H1 (cell line): ENCODE data around the gene PES1. TPM values are rescaled to one million over a fixed set of nuclear protein-coding genes. Genes with fewer than 3 reads are reported as not detected.
"Not testable (repeated sequence)": the region's sequence is repeated elsewhere in the genome, so short reads cannot be mapped to it uniquely, and the experiment has no call there.

Experiments used
- CTCF ChIA-PET: fragments of 300-600 bp; sonication (Branson Sonifier 250); formaldehyde crosslinking; loops from one replicate; lab custom pipeline; 2021; ENCODE audit not compliant: partially characterized antibody; lab: Charles Lee
- POLR2A ChIA-PET: fragments of 300-600 bp; sonication (Branson Sonifier 250); formaldehyde crosslinking; loops from one replicate; lab custom pipeline; 2021; ENCODE audit warnings: inconsistent platforms; ENCODE audit not compliant: partially characterized antibody; lab: Charles Lee
- DNase-seq, 2 experiments: peaks; one replicate each; pipeline versions ENCODE4 v3.0.0 to v3.0.0-alpha.2; 2010 to 2022; ENCODE audit warnings: low spot score in 2 of 2, low read depth in 1 of 2, mixed read lengths in 1 of 2
- FAIRE-seq: peaks from 2 replicates; lab custom pipeline; 2011; peaks lifted over from hg19 to GRCh38; lab: Jason Lieb, UNC
- H2AFZ ChIP-seq: 2 replicates; pipeline ENCODE4 v1.8.1; 2012; ENCODE audit warnings: low read length, inconsistent platforms
- H2AK5ac ChIP-seq: 2 replicates; pipeline ENCODE4 v1.6.1; 2013; ENCODE audit warnings: low read depth, low read length
- H2BK120ac ChIP-seq: replicated peaks from 2 replicates; pipeline ENCODE3; 2013; ENCODE audit warnings: low read depth, low read length, inconsistent platforms
- H2BK12ac ChIP-seq: 2 replicates; pipeline ENCODE4 v1.6.1; 2013; ENCODE audit warnings: low read depth, low read length
- H2BK15ac ChIP-seq: 2 replicates; pipeline ENCODE4 v1.6.1; 2013; ENCODE audit warnings: low read length
- H2BK20ac ChIP-seq: 2 replicates; pipeline ENCODE4 v1.6.1; 2013; ENCODE audit warnings: low read length
- H2BK5ac ChIP-seq: 2 replicates; pipeline ENCODE4 v1.6.1; 2013; ENCODE audit warnings: low read depth, low read length
- H3K14ac ChIP-seq: 2 replicates; pipeline ENCODE4 v1.6.1; 2013; ENCODE audit warnings: inconsistent platforms; ENCODE audit not compliant: insufficient read length
- H3K18ac ChIP-seq: 2 replicates; pipeline ENCODE4 v1.6.1; 2013; ENCODE audit warnings: low read length; ENCODE audit errors: extremely low read depth
- H3K23ac ChIP-seq: 2 replicates; pipeline ENCODE4 v1.6.1; 2013; ENCODE audit warnings: inconsistent platforms; ENCODE audit not compliant: insufficient read length
- H3K23me2 ChIP-seq: 2 replicates; pipeline ENCODE4 v1.6.1; 2013; ENCODE audit warnings: low read depth, low read length
- H3K27ac ChIP-seq: 2 replicates; pipeline ENCODE4 v1.6.1; 2011; ENCODE audit warnings: low read depth, low read length, inconsistent platforms
- H3K27me3 ChIP-seq, 4 experiments: replicated peaks in 1 of 4; 1 replicate in 1 of 4; 2 replicates in 3 of 4; pipeline versions ENCODE4 v1.6.1 to v1.8.1; 2011 to 2013; ENCODE audit warnings: low read length in 3 of 4, mild to moderate bottlenecking in 3 of 4, inconsistent platforms in 2 of 4, mixed read lengths in 2 of 4, moderate library complexity in 1 of 4; ENCODE audit not compliant: control insufficient read depth in 3 of 4, insufficient read depth in 3 of 4; ENCODE audit errors: extremely low read depth in 1 of 4
- H3K36me3 ChIP-seq, 4 experiments: 2 replicates each; pipeline versions ENCODE4 v1.6.1 to v1.8.1; 2011 to 2013; ENCODE audit warnings: mild to moderate bottlenecking in 4 of 4, low read length in 3 of 4, moderate library complexity in 2 of 4, control low read depth in 1 of 4, inconsistent platforms in 1 of 4; ENCODE audit not compliant: insufficient read depth in 4 of 4, control insufficient read depth in 2 of 4
- H3K4ac ChIP-seq: replicated peaks from 2 replicates; pipeline ENCODE3; 2013; ENCODE audit warnings: low read length, low read depth, mixed read lengths, inconsistent platforms; ENCODE audit not compliant: insufficient read length
- H3K4me1 ChIP-seq, 4 experiments: replicated peaks in 1 of 4; 1 replicate in 1 of 4; 2 replicates in 3 of 4; pipeline versions ENCODE4 v1.6.1 to v1.8.1; 2011 to 2013; ENCODE audit warnings: low read length in 3 of 4, inconsistent platforms in 2 of 4, mixed read lengths in 1 of 4; ENCODE audit not compliant: insufficient read depth in 4 of 4, control insufficient read depth in 3 of 4
- H3K4me2 ChIP-seq, 2 experiments: 2 replicates each; pipeline versions ENCODE4 v1.6.1 to v1.8.1; 2011 to 2013; ENCODE audit warnings: low read depth in 2 of 2, low read length in 2 of 2, control low read depth in 1 of 2, inconsistent platforms in 1 of 2, mild to moderate bottlenecking in 1 of 2; ENCODE audit not compliant: insufficient read depth in 1 of 2
- H3K4me3 ChIP-seq, 4 experiments: fragments of 200-600, 300-600 bp in 1 of 4; sonication (generic), shearing (Covaris generic), sonication (Bioruptor Twin) in 1 of 4; 2 replicates each; pipeline versions ENCODE4 v1.5.1 to v1.8.1; 2011 to 2016; ENCODE audit warnings: low read length in 4 of 4, low read depth in 3 of 4, control low read depth in 2 of 4, inconsistent platforms in 2 of 4, mild to moderate bottlenecking in 2 of 4, mixed read lengths in 1 of 4, moderate library complexity in 1 of 4; ENCODE audit not compliant: insufficient read depth in 2 of 4; ENCODE audit errors: extremely low read depth in 1 of 4
- H3K56ac ChIP-seq: replicated peaks from 2 replicates; pipeline ENCODE3; 2013; ENCODE audit warnings: low read depth, mild to moderate bottlenecking, mixed read lengths, low read length, inconsistent platforms; ENCODE audit not compliant: insufficient read length
- H3K79me1 ChIP-seq: 2 replicates; pipeline ENCODE4 v1.6.1; 2013; ENCODE audit warnings: low read depth, low read length, control low read depth
- H3K79me2 ChIP-seq, 2 experiments: 2 replicates each; pipeline versions ENCODE4 v1.6.1 to v1.8.1; 2012 to 2013; ENCODE audit warnings: low read length in 2 of 2, mild to moderate bottlenecking in 2 of 2, inconsistent platforms in 1 of 2; ENCODE audit not compliant: insufficient read depth in 2 of 2, control insufficient read depth in 1 of 2
- H3K9ac ChIP-seq, 4 experiments: replicated peaks in 1 of 4; 1 replicate in 1 of 4; 2 replicates in 3 of 4; pipeline versions ENCODE4 v1.6.1 to v1.8.1; 2011 to 2013; ENCODE audit warnings: low read depth in 3 of 4, low read length in 3 of 4, control low read depth in 2 of 4, mild to moderate bottlenecking in 2 of 4, moderate library complexity in 2 of 4, inconsistent platforms in 1 of 4; ENCODE audit errors: extremely low read depth in 1 of 4
- H3K9me3 ChIP-seq, 2 experiments: 2 replicates each; pipeline versions ENCODE4 v1.6.1 to v1.8.1; 2012 to 2013; ENCODE audit warnings: mild to moderate bottlenecking in 2 of 2, moderate library complexity in 2 of 2, control low read depth in 1 of 2, inconsistent platforms in 1 of 2, low read depth in 1 of 2, low read length in 1 of 2, mixed read lengths in 1 of 2; ENCODE audit not compliant: insufficient read depth in 2 of 2
- H4K20me1 ChIP-seq, 2 experiments: replicated peaks in 1 of 2; 2 replicates each; pipeline versions ENCODE3 to v1.8.1; 2011 to 2013; ENCODE audit warnings: inconsistent platforms in 2 of 2, low read length in 2 of 2, mild to moderate bottlenecking in 1 of 2; ENCODE audit not compliant: insufficient read depth in 2 of 2, control insufficient read depth in 1 of 2
- H4K5ac ChIP-seq: 2 replicates; pipeline ENCODE4 v1.6.1; 2013; ENCODE audit warnings: low read length, low read depth, mixed read lengths, inconsistent platforms; ENCODE audit not compliant: insufficient read length
- H4K8ac ChIP-seq: 2 replicates; pipeline ENCODE4 v1.8.0; 2013; ENCODE audit warnings: mild to moderate bottlenecking, moderate library complexity, low read length, inconsistent platforms; ENCODE audit not compliant: insufficient read depth; ENCODE audit errors: extremely low read depth
- H4K91ac ChIP-seq: replicated peaks from 2 replicates; pipeline ENCODE3; 2013; ENCODE audit warnings: low read length, mixed read lengths, inconsistent platforms; ENCODE audit not compliant: insufficient read length
- CEBPB ChIP-seq: IDR thresholded peaks from 2 replicates; pipeline ENCODE4 v1.6.1; 2012; ENCODE audit warnings: low read depth, low read length
- CTCF ChIP-seq, 3 experiments: IDR thresholded peaks; 1 replicate in 2 of 3; 2 replicates in 1 of 3; pipeline versions ENCODE4 v1.5.1 to v1.6.1; 2011; ENCODE audit warnings: low read length in 3 of 3, mild to moderate bottlenecking in 3 of 3, inconsistent platforms in 2 of 3, low read depth in 1 of 3, moderate library complexity in 1 of 3; ENCODE audit not compliant: insufficient read depth in 1 of 3; ENCODE audit errors: control extremely low read depth in 1 of 3
- FOSL1 ChIP-seq: IDR thresholded peaks from 2 replicates; pipeline ENCODE4 v1.6.1; 2011; ENCODE audit warnings: mild to moderate bottlenecking, low read depth, low read length, moderate library complexity; ENCODE audit not compliant: insufficient read depth
- GABPA ChIP-seq: IDR thresholded peaks from 2 replicates; pipeline ENCODE4 v1.6.1; 2011; ENCODE audit warnings: mild to moderate bottlenecking, low read length, moderate library complexity, borderline replicate concordance; ENCODE audit not compliant: insufficient read depth
- KDM1A ChIP-seq: fragments of 200-600, 300-600 bp; sonication (generic); IDR thresholded peaks from 2 replicates; pipeline ENCODE4 v1.7.1; 2016; ENCODE audit warnings: mild to moderate bottlenecking, low read length, borderline replicate concordance
- RXRA ChIP-seq: IDR thresholded peaks from 2 replicates; pipeline ENCODE4 v1.6.1; 2011; ENCODE audit warnings: low read depth, mild to moderate bottlenecking, low read length, moderate library complexity; ENCODE audit not compliant: insufficient read depth
- SP4 ChIP-seq: IDR thresholded peaks from 2 replicates; pipeline ENCODE4 v1.6.1; 2012; ENCODE audit warnings: low read length, inconsistent platforms
- ZNF274 ChIP-seq: IDR thresholded peaks from 2 replicates; pipeline ENCODE4 v1.7.0; 2012; ENCODE audit warnings: low read length, borderline replicate concordance; ENCODE audit errors: extremely low read depth
- whole genome bisulfite sequencing, 2 experiments: shearing (Covaris generic) in 1 of 2; methylation state at CpG; one replicate each; pipeline versions ENCODE4 v1.1.6 to v1.1.7; 2013 to 2015; ENCODE audit warnings: low lambda C conversion rate in 2 of 2, mixed read lengths in 2 of 2, inconsistent platforms in 1 of 2, low coverage in 1 of 2, missing lambda C conversion rate in 1 of 2; ENCODE audit not compliant: insufficient replicate concordance in 2 of 2, insufficient coverage in 1 of 2, insufficient read length in 1 of 2; ENCODE audit errors: extremely low coverage in 1 of 2, missing lambda C conversion rate in 1 of 2; 5-methylcytosine and 5-hydroxymethylcytosine counted together
- polyA plus RNA-seq, 7 experiments: library from polyadenylated mRNA; depleted of rRNA in 3 of 7; stranded (reverse) in 5 of 7; unstranded in 2 of 7; fragments of >200 nt in 5 of 7; fragments of 200-250 nt in 2 of 7; gene quantifications; 1 replicate in 5 of 7; 2 replicates in 1 of 7; 4 replicates in 1 of 7; pipeline versions ENCODE4 v1.2.1 to v1.2.3, GENCODE V29; 2011 to 2013; ENCODE audit warnings: missing spikeins in 2 of 7, mixed read lengths in 2 of 7
- total RNA-seq: library from RNA; stranded (reverse); fragmentation: NEBNext Ultra II Directional; extraction: Animal tissue kit (Norgen Biotek cat#: 25700); gene quantifications from 2 replicates; pipeline ENCODE4 v1.2.1, GENCODE V29; 2021

PES1 gene
- total and polyA plus RNA-seq, 2 of the 8 experiments (the other 6 are each of a cell fraction or from before 2014, with no cell fraction given), result 121 to 191 TPM

- TF ChIP-seq CTCF (IDR thresholded peaks at IDR 0.05; ENCODE audit: control extremely low read depth in 1 of 3, insufficient read depth in 1 of 3, low read depth in 1 of 3, low read length in 3 of 3) (peak; percentile 92 to 98 (median 96)), SP4 (peak; percentile 37; the same call in 1 of the 2 replicates), KDM1A (no peak), CEBPB (0 out of 2 replicates have a peak, but pooled peaks have one; percentile 21), FOSL1 (no peak), RXRA (no peak), ZNF274 (no peak), GABPA (no peak)
These were observed 42.9 kb upstream of the PES1 start (continued) for GRCh38 chr22:30634471-30635233.

GRCh38 chr22:30631469-30631868 is 39.8 kb upstream of the PES1 start:
- H4K91ac ChIP-seq, H2BK15ac ChIP-seq, H3K79me1 ChIP-seq, H3K56ac ChIP-seq, H3K4me3 ChIP-seq, H2AK5ac ChIP-seq, H4K8ac ChIP-seq, H3K9ac ChIP-seq, H3K23ac ChIP-seq, H2BK120ac ChIP-seq, H2AFZ ChIP-seq, H2BK12ac ChIP-seq, H2BK20ac ChIP-seq, H3K14ac ChIP-seq, FAIRE-seq, H3K4ac ChIP-seq, H3K4me2 ChIP-seq, H3K18ac ChIP-seq, H3K36me3 ChIP-seq, H3K27me3 ChIP-seq, H3K79me2 ChIP-seq, H3K9me3 ChIP-seq, DNase-seq, H2BK5ac ChIP-seq, H3K27ac ChIP-seq, H4K20me1 ChIP-seq, POLR2A ChIA-PET, H4K5ac ChIP-seq: not testable (repeated sequence)
- Histone ChIP-seq H3K23me2 (peaks cover 11% of the 10 kb centered on the region; the same call in 1 of the 2 replicates), H3K4me1 (peaks cover 0 to 17% (median 10%) of the 10 kb centered on the region in 4 experiments; a peak in 6 of 7 replicates)
- CTCF ChIA-PET, result interaction anchor here (7.8 kb wide), 1 partner anchor 124 kb away, joined by 137 read pairs; no protein-coding TSS in a partner anchor
- 97% methylated on average over 6 of the region's 31 CpGs; no CpG with 5 or more reads in 1 of the 2 experiments for WGBS, 2 experiments
